ENCODE measurements around the gene MRPL12.
"Not testable (repeated sequence)": the region's sequence is repeated elsewhere in the genome, so short reads cannot be mapped to it uniquely, and the experiment has no call there.

Gene MRPL12

GRCh38 chr17:81702934-81703746 lies at the start of gene MRPL12:
Gene MRPL12 (plus strand): TSS chr17:81703367. CDS start chr17:81703502, 135 bp downstream.
- peak; percentile 70 for DNase-seq (ENCODE audit: low read depth)
- peak within 1 kb of the TSS; percentile 90 for H3K4me3 ChIP-seq (ENCODE audit: low read depth, low read length)

- no peak for DNase-seq (ENCODE audit: low read depth)
- H3K4me3 ChIP-seq (ENCODE audit: low read depth, low read length) = no peak overlapping the region
These were observed 47.6 kb upstream of the MRPL12 start for GRCh38 chr17:81655378-81656117.

DNA sequence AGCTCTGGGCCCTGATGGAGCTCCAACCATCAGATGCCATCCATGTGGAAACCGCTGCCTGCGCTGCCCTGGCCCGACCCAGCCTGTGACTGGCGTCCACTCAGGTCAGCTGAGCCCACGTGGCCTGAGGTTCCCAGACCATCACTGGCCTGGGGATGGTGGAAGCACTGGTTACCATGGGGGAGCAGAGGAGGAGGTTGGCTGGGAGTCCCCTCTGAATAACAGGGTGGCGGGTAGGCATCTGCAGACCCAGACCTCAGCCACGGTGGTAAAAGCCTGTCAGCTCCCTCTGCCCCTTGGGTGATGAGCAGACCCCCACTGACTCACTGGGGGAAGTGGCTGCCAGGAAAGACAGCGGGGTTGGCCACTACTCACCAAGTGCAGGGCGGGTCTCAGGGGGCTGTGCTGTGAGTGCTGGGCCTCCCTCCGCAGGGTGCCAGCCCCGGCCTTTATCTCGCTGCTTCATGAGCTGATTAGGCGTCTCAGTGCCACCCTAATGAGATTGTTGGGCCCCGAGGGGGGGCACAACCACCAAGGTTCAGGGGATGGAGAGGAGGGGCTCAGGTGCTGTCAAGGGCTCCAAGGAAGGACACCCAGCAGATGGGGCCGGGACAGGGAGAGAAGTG lies 46.9 kb upstream of the MRPL12 start, which contains the start of gene PDE6G:
PDE6G (minus strand) TSS at position 425 of the 626 bp plus-strand sequence. CDS start 3,237 bp downstream, outside the sequence.
- no peak within 1 kb of the TSS for H3K4me3 ChIP-seq (ENCODE audit: low read depth, low read length)
- DNase-seq (ENCODE audit: low read depth) = no peak

DNA sequence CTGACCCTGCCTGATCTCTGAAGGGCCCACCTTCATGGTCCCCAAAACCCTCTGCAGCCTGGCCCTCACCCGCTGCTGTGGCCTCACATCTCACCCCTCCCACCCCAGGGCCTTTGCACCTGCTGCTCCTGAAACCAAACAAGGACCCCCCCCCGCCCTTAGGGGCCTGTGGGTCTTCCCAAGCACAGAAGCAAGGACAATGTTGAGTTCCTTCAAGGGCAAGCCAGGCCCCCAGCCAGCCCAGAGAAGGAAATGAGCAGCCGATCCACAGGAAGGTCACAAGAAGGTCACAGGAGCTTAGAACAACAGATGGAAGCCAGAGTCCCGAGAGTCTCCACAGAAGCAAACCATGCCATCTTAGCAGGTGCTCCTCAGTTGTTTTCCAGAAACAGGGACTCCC lies 46.3 kb upstream of the MRPL12 start:
- no peak for DNase-seq (ENCODE audit: low read depth)
- H3K4me3 ChIP-seq (ENCODE audit: low read depth, low read length) = no peak overlapping the region

DNA sequence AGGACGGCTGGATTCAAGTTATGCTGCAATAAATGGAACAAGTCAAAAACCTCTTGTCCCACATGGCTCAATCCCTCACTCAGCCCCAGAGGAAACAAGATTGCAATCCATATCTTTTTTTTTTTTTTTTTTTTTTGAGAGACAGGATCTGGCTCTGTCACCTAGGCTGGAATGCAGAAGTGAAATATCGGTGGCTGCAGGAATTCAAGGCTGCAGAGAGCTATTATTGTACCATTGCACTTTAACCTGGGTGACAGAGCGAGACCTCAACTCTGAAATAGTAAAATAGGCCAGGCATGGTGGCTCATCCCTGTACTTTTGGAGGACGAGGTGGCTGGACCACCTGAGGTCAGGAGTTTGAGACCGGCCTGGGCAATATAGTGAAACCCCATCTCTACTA lies 44.1 kb upstream of the MRPL12 start:
- no peak overlapping the region for H3K4me3 ChIP-seq (ENCODE audit: low read depth, low read length)
- DNase-seq (ENCODE audit: low read depth) = no peak

- DNase-seq (ENCODE audit: low read depth) = no peak
- no peak overlapping the region for H3K4me3 ChIP-seq (ENCODE audit: low read depth, low read length)
These were observed 42.7 kb upstream of the MRPL12 start for GRCh38 chr17:81660441-81660840.

- DNase-seq (ENCODE audit: low read depth) = no peak
- H3K4me3 ChIP-seq (ENCODE audit: low read depth, low read length) = no peak overlapping the region
These were observed 41.2 kb upstream of the MRPL12 start for GRCh38 chr17:81662002-81662401.

DNA sequence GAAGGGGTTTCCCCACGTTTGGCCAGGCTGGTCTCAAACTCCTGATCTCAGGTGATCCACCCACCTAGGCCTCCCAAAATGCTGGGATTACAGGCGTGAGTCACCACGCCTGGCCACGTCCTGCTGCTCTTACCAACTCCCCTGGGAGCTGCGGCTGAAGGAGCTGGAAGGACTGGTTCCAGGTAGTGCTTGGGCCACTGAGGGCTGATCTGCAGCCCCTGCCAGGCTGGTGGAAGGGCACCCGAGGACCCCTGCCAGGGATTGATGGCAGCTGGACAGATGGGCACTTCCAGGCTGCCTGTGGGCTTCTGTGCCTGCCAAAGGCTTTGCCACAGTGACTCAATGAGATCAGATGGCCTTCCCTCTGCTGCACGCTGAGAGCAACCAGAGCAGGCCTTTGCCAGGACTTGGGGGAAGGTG lies 39.1 kb upstream of the MRPL12 start:
- DNase-seq (ENCODE audit: low read depth) = no peak
- no peak overlapping the region for H3K4me3 ChIP-seq (ENCODE audit: low read depth, low read length)

DNA sequence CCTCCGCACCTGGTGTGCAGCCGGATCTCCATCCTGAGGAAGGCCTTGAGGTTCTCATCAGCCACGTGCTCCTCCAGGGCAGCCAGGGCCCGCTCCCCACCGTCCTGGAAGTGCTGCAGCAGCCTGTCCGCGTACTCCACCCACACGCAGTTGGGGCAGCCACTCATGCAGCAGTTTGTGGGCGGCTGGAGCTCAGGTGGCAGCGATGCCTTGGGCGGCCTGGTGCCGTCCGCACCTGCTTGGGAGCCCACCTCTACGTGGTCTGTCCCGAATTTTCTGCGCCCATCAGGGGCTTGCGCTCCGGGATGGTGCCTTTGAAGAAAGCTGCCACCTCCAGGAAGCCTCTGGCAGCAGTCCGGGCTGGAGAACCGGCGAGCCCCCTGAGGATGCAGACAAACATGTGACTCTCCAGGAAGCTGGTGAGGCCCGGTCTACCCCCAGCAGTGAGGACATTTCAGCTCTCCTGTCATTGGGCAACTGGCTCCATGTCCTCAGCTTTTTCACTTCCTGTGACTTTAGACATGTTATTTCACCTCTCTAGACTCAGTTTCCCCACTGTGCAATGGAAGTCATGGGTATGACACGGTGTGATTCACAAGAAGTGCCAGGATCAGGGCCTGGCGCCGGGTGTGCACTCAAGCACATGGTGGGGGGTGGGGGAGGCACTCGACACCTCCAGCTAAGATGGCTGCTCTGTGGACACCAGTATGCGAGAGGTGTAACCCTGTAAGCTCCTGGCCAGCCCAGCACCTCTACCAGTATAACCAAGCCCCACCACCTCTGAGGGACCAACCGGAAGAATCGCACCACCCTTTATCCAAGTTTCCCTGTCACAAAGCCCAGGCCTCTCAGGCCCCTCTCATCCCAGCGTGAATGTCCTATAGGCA lies 37.7 kb upstream of the MRPL12 start:
- peak overlapping the region; percentile 69 for H3K4me3 ChIP-seq (ENCODE audit: low read depth, low read length)
- DNase-seq (ENCODE audit: low read depth) = no peak

DNA sequence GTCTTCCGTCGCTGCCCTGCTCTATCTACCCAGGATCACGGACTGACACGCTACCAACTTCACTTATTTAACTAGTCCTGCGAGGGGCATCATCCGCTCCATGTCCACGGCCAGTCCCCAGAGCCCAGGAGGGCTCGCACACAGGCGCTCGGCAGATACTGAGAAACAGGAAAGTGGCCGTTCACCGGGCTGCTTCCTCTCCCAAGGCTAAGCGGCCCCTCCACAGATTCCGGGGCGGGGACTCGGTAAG lies 37.1 kb upstream of the MRPL12 start:
- peak overlapping the region; percentile 69 for H3K4me3 ChIP-seq (ENCODE audit: low read depth, low read length)
- no peak for DNase-seq (ENCODE audit: low read depth)

DNA sequence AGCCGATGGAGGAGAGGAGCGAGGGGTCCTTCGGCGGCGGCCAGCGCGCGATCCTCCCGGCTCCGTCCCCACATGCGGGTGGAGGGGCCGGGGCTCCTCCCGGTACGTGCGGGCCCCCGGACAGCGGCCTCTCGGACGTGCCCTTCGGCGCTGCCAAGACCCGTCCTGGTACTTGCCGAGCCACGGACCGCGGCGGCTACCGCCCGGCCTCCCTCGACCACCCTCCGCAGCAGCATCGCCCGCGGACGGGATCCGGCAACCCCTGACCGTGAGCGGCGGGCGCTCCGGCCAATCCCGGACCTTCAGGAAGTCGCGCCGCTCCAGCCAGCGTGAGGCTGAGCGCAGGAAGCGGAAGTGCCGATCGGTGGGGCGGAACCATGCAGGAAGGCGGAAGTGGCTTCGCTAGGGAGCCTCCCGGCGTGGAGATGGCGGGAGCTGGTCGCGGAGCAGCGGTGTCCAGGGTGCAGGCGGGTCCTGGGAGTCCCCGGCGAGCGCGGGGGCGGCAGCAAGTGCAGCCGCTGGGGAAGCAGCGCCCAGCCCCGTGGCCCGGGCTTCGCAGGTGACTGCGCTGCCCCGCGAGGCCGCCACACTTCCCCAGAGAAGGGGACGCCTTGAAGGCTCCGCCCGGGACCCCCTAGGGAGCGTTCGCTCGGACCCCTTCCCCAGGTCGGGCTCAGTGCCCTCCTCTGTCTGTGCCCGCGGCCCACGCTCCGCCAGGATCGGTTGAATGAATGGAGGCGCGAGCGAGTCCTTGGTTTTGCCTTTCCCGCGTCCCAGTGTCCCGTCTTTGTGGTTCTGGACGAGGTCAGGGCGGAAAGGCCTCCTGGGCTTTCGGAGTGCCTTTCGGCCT lies 36.6 kb upstream of the MRPL12 start, which contains the start of the genes CCDC137 and OXLD1:
CCDC137 (plus strand) TSS at position 396 of the 850 bp plus-strand sequence; CDS start at position 426, 30 bp downstream.
OXLD1 (minus strand) TSS at position 264 of the 850 bp plus-strand sequence; CDS start at position 236, 28 bp downstream.
- H3K4me3 ChIP-seq (ENCODE audit: low read depth, low read length) = peak within 1 kb of the TSS; percentile 69
- peak; percentile 90 for DNase-seq (ENCODE audit: low read depth)

DNA sequence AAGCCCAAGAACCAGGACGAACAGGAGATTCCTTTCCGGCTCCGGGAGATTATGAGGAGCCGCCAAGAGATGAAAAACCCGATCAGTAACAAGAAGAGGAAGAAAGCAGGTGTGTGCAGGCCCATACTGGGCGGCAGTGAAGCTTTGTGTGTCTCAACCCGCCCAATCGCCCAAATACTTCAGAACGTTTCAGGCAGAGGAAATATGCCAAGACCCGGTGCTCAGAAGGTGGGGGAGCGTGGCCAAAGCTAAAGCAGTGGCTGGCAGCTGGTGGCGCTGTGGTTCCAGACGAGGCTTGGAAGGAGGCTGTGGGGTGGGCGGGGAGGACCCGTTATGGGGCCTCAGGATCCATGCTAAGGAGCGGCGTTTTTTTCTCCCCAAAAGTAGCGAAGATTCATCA lies 35.4 kb upstream of the MRPL12 start:
- no peak overlapping the region for H3K4me3 ChIP-seq (ENCODE audit: low read depth, low read length)
- no peak for DNase-seq (ENCODE audit: low read depth)

GRCh38 chr17:81672504-81672903 lies 30.7 kb upstream of the MRPL12 start:
- DNase-seq (ENCODE audit: low read depth) = no peak
- no peak overlapping the region for H3K4me3 ChIP-seq (ENCODE audit: low read depth, low read length)

DNA sequence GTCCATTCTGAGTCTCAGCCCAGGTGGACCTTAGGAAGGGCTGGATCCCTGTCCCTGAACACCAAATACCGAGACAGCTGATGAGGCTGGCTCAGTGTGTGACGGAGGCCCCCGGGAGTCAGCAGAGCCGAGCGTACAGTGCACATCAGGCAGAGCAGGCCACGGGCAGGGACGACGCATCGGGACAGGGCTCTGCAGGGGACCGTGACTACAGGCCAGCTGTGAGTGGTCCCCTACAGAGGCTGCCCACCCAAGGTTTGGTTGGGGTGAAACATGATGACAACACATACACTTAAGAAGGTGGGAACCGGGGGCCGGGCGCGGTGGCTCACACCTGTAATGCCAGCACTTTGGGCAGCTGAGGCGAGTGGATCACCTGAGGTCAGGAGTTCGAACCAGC lies 30.2 kb upstream of the MRPL12 start:
- no peak overlapping the region for H3K4me3 ChIP-seq (ENCODE audit: low read depth, low read length)
- no peak for DNase-seq (ENCODE audit: low read depth)

- H3K4me3 ChIP-seq (ENCODE audit: low read depth, low read length) = no peak overlapping the region
These were observed 29.5 kb upstream of the MRPL12 start for GRCh38 chr17:81673561-81674258.

DNA sequence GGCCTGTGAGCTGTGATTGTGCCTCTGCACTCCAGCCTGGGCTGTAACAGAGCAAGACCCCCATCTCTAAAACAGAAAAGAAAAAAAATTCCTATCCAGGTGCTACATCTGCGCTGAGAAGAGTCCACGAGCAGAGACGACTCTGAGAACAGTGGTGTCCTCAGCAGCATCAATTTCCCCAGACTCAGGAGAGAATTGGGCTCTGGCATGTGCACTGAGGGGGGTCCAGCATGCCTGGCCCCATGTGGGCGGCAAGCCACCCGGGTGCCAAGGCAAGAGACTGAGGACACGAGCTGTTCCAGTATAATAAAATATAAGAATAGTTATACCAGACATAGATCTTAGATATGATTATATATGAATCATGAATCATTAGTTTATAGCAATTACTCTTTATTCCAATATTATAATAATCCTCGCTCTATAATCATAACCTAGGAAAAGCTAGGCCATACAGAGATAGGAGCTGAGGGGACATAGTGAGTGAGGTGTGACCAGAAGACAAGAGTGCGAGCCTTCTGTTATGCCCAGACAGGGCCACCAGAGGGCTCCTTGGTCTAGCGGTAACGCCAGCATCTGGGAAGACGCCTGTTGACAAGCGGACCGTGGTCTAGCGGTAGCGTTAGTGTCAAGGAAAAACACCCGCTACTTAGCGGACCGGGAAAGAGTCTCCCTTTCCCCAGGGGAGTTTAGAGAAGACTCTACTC lies 27.5 kb upstream of the MRPL12 start:
- H3K4me3 ChIP-seq (ENCODE audit: low read depth, low read length); DNase-seq (ENCODE audit: low read depth): not testable (repeated sequence)

More at GRCh38 chr17:81673561-81674258, 29.5 kb upstream of the MRPL12 start:
- no peak for DNase-seq (ENCODE audit: low read depth)

GRCh38 chr17:81676906-81677305 lies 26.3 kb upstream of the MRPL12 start:
- DNase-seq (ENCODE audit: low read depth) = no peak

More at GRCh38 chr17:81676906-81677305, 26.3 kb upstream of the MRPL12 start:
- H3K4me3 ChIP-seq (ENCODE audit: low read depth, low read length) = no peak overlapping the region
